CD4-positive, alpha-beta T cell treated with Interleukin-2 at 100 ng/mL for 4 hours (primary cell): ENCODE results near the gene MEPCE.

Experiments used
- DNase-seq: peaks from one replicate; pipeline ENCODE4 v3.0.0-alpha.2; 2020; ENCODE audit warnings: low spot score

Gene MEPCE

GRCh38 chr7:100407285-100408180, 22.1 kb upstream of the MEPCE start:
- DNase-seq, result peak; percentile 76

DNA sequence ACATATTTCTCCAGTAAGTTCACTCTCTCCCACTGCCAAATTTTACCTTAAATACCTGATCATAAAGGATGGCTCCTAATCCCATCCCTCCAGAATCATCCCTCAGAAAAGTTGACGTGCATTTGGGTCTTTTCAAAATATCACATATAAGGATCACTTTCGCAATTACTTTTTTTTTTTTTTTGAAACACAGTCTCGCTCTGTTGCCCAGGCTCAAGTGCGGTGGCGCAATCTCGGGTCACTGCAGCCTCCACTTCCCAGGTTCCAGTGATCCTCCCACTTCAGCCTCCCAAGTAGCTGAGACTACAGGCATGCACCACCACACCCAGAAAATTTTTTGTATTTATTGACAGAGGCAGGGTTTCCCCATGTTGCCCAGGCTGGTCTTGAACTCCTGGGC, 18.5 kb upstream of the MEPCE start:
- DNase-seq, result no peak

DNA sequence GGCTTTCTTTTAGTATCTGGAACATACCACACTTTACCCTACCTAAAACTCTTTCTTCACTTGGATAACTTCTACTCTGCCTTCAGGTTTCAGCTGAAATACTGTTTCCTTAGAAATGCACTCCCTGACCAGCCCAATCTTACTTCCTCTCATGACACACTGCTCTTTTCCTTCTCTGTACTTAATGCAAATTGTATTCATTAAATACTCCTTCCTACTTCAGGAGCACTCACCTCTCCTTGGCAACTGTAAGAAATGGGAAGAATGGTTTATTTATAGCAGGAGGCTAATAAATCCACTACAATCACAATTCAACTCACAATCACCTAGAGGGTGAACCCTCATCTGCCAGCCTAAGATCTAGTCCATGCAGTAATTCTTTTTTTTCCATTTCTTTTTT, 16.3 kb upstream of the MEPCE start:
- DNase-seq, result no peak

GRCh38 chr7:100413889-100414288, 15.7 kb upstream of the MEPCE start:
- DNase-seq, result no peak

DNA sequence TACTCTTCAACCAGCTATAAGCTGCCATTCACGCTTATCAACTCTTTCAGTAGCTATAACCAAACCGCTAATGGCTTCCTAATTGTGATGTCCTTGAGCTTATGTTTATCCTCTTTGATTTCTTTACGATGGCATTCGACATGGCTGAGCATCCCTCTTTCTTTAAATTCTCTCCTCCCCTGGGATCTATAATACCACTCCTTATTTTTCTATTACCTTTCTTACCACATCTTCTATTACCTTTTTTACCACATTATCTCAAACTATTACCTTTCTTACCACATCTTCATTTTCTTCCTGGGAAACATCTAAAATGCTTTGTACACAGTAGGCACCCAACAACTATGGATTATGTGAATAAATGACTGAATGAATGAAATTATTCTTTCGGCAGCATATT, 14.2 kb upstream of the MEPCE start:
- no peak for DNase-seq

GRCh38 chr7:100418930-100419659, 10.5 kb upstream of the MEPCE start:
- DNase-seq, result no peak

- no peak for DNase-seq
Observed at GRCh38 chr7:100419660-100420226, 9.9 kb upstream of the MEPCE start.

- no peak for DNase-seq
Observed at GRCh38 chr7:100423315-100423714, 6.3 kb upstream of the MEPCE start.

DNA sequence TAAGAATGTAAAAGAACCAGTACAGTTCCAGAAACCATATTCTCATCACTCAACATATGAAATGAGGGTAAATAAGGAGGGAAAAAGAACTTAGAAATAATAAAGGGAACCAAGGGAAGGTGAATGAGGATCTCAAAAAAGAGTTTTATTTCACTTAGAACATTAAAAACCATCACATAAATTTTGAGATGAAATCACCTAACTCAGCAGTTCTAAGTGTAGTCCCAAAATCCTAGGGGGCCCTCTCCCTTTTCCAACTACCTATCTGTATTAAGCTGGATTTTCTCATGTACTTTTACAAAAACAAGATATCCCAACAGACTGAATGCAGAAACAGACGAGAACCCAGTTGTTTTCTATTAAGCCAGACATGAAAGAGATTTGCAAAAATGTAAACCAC, 4.3 kb upstream of the MEPCE start:
- no peak for DNase-seq

DNA sequence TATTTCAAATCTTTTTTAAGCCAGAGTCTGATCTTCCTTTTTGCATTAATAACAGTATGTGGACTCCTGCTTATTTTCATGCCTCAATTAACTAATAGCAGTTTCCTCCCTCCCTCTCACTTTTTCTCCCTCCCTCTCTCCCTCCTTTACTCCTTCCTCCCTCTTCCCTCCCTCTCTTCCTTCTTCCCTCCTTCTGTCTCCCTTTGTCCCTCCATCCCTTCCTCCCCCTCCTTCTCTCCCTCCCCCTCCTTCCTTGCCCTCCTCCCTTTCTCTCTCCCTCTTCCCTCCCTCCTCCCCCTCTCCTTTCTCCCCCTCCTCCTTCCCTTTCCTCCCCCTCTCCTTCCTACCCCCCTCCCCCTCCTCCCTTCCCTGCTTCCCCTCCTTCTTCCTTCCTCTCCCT, 3.1 kb upstream of the MEPCE start:
- no peak for DNase-seq

DNA sequence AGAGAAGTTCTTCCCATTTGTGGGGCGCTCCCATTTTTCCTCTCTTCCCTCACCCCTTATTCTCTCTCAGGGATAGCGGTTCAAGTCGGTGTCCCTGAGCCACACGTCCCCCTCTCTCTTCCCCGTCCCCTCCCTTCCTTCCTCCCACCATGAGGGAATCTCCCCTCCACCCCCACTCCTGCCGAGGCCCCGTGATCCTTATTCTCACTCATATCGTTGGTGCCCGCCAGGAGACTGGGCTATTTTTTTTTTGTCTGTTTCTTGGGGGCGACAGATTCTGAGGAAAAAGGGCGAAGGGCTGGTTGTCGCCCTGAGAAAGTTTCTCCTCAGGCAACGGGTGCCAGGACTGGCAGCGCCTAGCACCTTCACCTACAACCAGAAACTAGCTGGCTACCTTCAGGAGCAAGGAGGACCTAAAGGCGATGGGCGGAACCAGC, 1.9 kb upstream of the MEPCE start:
- DNase-seq, result no peak

GRCh38 chr7:100428199-100428966, 1.2 kb upstream of the MEPCE start, which contains the start of gene ZCWPW1:
TSS of gene ZCWPW1 (minus strand) at chr7:100428703. CDS start at chr7:100420649, 8,054 bp downstream.
- DNase-seq, result peak; percentile 98

DNA sequence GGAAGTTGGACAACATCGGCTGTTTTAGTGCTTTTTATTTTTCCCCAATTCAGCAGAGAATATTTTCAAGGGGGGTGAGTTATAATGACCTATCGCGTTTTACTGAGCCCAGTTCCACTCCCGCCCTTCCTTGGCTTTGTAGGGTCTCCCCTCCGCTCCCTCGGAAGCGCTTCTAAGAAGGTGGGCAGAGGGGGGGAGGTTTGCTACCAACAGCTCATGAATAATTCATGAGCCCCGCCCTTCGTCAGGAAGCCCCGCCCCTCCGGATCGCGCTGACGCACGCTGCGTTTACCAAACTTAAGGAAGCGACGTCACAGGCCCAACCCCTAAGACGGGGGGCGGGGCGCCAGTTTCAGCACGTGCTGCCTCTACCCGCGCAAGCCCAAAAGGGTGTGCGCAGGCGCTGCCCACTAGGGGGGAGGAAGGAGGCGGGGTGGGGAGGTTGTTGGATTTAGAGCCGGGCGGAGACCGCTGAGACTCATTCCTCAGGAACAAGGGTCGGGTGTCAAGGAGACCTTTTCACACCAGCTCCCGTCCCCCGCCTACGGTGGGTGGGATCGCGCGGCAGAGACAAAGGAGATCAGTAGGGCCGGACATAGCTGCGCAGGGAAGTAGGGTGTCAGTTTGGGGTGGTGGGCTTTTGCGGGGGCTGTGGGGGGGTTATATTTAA, 529 bp upstream of the MEPCE start:
- DNase-seq, result peak; percentile 100

DNA sequence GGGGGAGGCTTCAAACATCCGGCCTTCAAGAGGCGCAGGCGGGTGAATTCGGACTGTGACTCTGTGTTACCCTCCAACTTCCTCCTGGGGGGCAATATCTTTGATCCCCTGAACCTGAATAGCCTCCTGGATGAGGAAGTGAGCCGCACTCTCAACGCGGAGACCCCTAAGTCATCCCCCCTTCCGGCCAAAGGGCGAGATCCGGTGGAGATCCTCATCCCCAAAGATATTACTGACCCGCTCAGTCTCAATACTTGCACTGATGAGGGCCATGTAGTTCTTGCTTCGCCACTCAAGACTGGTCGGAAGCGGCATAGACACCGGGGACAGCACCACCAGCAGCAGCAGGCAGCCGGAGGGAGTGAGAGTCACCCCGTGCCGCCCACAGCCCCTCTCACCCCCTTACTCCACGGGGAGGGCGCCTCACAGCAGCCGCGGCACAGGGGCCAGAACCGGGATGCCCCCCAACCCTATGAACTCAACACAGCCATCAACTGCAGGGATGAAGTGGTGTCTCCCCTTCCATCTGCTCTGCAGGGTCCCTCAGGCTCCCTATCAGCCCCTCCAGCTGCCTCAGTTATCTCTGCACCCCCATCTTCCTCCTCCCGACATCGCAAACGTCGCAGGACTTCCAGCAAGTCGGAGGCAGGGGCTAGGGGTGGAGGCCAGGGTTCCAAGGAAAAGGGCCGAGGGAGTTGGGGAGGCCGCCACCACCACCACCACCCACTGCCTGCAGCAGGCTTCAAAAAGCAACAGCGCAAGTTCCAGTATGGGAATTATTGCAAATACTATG, 1.1 kb downstream of the MEPCE start:
- DNase-seq, result peak; percentile 28

DNA sequence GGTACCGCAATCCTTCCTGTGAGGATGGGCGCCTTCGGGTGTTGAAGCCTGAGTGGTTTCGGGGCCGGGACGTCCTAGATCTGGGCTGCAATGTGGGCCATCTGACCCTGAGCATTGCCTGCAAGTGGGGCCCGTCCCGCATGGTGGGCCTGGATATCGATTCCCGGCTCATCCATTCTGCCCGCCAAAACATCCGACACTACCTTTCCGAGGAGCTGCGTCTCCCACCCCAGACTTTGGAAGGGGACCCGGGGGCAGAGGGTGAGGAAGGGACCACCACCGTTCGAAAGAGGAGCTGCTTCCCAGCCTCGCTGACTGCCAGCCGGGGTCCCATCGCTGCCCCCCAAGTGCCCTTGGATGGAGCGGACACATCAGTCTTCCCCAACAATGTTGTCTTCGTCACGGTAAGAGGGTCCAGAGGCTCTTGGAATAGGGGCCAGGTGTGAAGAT, 1.7 kb downstream of the MEPCE start:
- no peak for DNase-seq

GRCh38 chr7:100432053-100432452, 2.4 kb downstream of the MEPCE start:
- no peak for DNase-seq

DNA sequence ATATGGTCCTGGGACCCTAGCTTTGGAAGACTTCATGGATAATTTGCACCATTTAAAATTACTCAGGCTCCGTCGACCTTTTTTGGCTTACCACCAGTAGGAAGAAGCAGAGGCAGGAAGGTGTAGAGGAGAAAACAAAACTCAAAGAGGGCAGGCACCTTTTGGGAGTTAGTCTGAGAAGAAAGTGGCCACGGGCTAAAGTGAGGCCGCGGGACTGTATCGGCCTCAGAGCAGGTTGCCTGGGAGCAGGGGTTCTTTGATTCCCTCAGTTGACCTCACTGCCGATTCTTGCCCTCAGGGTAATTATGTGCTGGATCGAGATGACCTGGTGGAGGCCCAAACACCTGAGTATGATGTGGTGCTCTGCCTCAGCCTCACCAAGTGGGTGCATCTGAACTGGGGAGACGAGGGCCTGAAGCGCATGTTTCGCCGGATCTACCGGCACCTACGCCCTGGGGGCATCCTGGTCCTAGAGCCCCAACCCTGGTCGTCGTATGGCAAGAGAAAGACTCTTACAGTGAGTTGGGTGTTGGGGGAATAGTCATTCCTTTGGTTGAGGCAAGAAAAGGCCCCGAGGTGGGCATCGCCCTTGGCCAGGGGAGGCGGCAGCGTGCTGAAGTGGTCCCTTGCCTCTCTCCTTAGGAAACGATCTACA, 3.1 kb downstream of the MEPCE start:
- DNase-seq, result no peak

DNA sequence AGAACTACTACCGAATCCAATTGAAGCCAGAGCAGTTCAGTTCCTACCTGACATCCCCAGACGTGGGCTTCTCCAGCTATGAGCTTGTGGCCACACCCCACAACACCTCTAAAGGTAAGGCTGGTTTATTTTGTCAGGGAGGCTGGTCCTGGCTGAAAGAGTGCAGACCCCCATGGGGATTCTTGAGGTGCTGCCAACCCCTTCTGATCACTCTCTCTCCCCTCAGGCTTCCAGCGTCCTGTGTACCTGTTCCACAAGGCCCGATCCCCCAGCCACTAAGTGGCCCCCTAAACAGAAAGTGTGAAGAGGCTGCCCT, 3.6 kb downstream of the MEPCE start:
- no peak for DNase-seq

DNA sequence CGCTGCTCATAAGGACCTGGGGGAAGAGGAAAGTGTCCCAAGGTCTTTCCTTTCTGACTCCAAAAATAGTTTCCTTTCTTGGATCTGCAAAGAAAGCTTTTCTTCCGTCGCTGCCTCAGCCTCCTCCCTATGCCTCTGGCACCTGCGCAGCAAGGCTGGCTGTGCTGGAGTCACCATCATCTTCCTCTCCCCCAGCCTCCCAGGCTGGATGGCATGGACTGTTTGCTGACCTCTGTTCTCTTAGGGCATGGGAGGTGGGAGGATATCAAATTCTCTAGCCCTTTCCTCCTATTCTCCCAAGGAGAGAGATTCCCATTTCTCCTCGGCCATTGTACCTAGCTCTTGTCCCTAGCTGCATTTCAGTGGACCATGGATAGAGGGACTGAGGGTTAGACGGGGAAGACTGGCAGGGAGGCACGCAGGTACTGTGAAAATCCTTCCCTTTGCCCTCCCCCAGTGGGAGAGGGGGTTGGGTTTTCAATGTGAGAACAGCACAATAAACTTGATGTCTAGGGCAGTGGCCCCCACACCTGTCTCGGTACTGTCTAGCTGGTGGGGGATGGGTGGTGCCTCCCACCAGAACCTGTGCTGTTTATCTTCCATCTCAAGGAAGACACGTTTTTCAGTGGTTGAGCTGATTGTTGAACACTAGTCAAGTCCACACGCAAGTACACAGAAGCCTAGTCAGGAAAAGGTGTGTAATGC, 4.1 kb downstream of the MEPCE start:
- no peak for DNase-seq
